PFSK-1 (cell line): Measurements from ENCODE around the gene TBX18.

ENCODE experiments used
- POLR2AphosphoS5 ChIP-seq: IDR thresholded peaks from 2 replicates; pipeline ENCODE4 v1.6.1; 2012; ENCODE audit warnings: low read depth, mild to moderate bottlenecking, control low read depth, low read length, moderate library complexity
- REST ChIP-seq, 2 experiments: IDR thresholded peaks; 2 replicates each; pipeline versions ENCODE4 v1.6.1 to v1.8.0; 2011 to 2012; ENCODE audit warnings: low read depth in 2 of 2, low read length in 2 of 2, control low read depth in 1 of 2, inconsistent platforms in 1 of 2, mild to moderate bottlenecking in 1 of 2, moderate library complexity in 1 of 2; ENCODE audit not compliant: insufficient read depth in 1 of 2
- SIN3A ChIP-seq: IDR thresholded peaks from 2 replicates; pipeline ENCODE4 v1.6.1; 2012; ENCODE audit warnings: mild to moderate bottlenecking, low read length, moderate library complexity, borderline replicate concordance; ENCODE audit not compliant: insufficient read depth
- TAF1 ChIP-seq: IDR thresholded peaks from 2 replicates; pipeline ENCODE4 v1.6.1; 2012; ENCODE audit warnings: low read length, control low read depth, borderline replicate concordance; ENCODE audit not compliant: insufficient read depth

GRCh38 chr6:84748376-84748775 is 16.0 kb downstream of the TBX18 start:
- no peak for TF ChIP-seq POLR2AphosphoS5
- TF ChIP-seq REST (IDR thresholded peaks at IDR 0.05; ENCODE audit: insufficient read depth in 1 of 2, low read depth in 2 of 2, low read length in 2 of 2), result no peak
- TF ChIP-seq SIN3A, result no peak
- TF ChIP-seq TAF1, result no peak
